Prostate gland (tissue), 2 donors: ENCODE measurements around the gene KRTAP2-4. TPM values are rescaled to one million over a fixed set of nuclear protein-coding genes. Genes with fewer than 3 reads are reported as not detected.
"Not testable (repeated sequence)": the region's sequence is repeated elsewhere in the genome, so short reads cannot be mapped to it uniquely, and the experiment has no call there.

ENCODE experiments used
- DNase-seq: peaks from one replicate; pipeline ENCODE4 v3.0.0-alpha.2; 2019; ENCODE audit warnings: low spot score
- H3K27ac ChIP-seq, 2 donors: fragments of 200-600 bp; sonication (generic); 2 replicates each; pipeline ENCODE4 v1.5.1; 2017 to 2019
- H3K27me3 ChIP-seq: fragments of 200-600 bp; sonication (generic); replicated peaks from 2 replicates; pipeline ENCODE4 v1.5.1; 2019; ENCODE audit not compliant: insufficient read depth
- H3K36me3 ChIP-seq, 2 donors: fragments of 200-600 bp; sonication (generic); 1 replicate in 1 of 2; 2 replicates in 1 of 2; pipeline versions ENCODE4 v1.5.1 to v1.8.1; 2017 to 2019
- H3K4me1 ChIP-seq: fragments of 200-600 bp; sonication (generic); replicated peaks from 2 replicates; pipeline ENCODE4 v1.5.1; 2019
- H3K4me3 ChIP-seq, 2 donors: fragments of 200-600 bp; sonication (generic); 2 replicates each; pipeline ENCODE4 v1.5.1; 2017 to 2019
- H3K9me3 ChIP-seq: fragments of 200-600 bp; sonication (generic); 2 replicates; pipeline ENCODE4 v1.5.1; 2017
- CTCF ChIP-seq, 4 experiments: fragments of 200-600 bp in 2 of 4; fragments of 450-650 bp in 2 of 4; sonication (generic) in 2 of 4; IDR thresholded peaks; 1 replicate in 3 of 4; 2 replicates in 1 of 4; pipeline ENCODE4 v1.5.1; 2016 to 2019; ENCODE audit warnings: antibody characterized with exemption in 4 of 4, mild to moderate bottlenecking in 2 of 4, moderate library complexity in 2 of 4
- POLR2A ChIP-seq: fragments of 450-650 bp; IDR thresholded peaks from one replicate; pipeline ENCODE4 v1.6.1; 2016; ENCODE audit warnings: antibody characterized with exemption, mild to moderate bottlenecking
- POLR2AphosphoS5 ChIP-seq: sonication (generic); formaldehyde crosslinking; IDR thresholded peaks from one replicate; pipeline ENCODE4 v1.6.1; 2017; ENCODE audit warnings: antibody characterized with exemption
- WGBS: methylation state at CpG from one replicate; pipeline ENCODE4 v1.1.5; 2018; 5-methylcytosine and 5-hydroxymethylcytosine counted together
- intact Hi-C: fragments of 100-400 bp; cut with DNase I; formaldehyde crosslinking; loops from one replicate; pipeline ENCODE4 v1.14.2; 2022
- total RNA-seq, 2 donors: library from RNA; depleted of rRNA; stranded (reverse); fragments of >200 nt; gene quantifications; one replicate each; pipeline ENCODE4 v1.1.0, GENCODE V29; 2016

The KRTAP2-4 gene
- total RNA-seq, 2 donors from 2014 or later, result not detected

DNA sequence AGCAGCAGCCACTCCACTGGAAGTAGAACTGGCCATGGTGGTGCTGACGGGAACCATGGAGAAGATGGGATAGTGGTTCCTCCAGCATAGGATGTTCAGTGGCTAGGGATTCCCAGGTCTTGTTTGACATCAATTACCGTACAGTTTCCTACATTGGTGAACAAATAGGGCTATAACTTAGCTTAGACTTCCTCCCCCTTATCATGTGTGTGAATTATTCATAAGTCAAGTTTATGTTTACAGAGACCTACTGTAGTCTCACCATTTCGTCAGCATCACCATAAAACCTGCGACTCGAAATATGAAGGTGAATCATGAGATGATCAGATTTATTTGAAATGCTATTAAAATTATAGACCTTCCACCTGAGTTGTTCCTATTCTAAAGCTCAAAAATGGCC, 6.9 kb downstream of the KRTAP2-4 start:
- H3K9me3 ChIP-seq, result no peaks in the 10 kb centered on the region
- intact Hi-C loops, result no loop called here
- no peaks in the 10 kb centered on the region for H3K27me3 ChIP-seq
- H3K4me3 ChIP-seq, result no peak overlapping the region
- H3K27ac ChIP-seq, result no peak overlapping the region
- no peak for DNase-seq
- H3K4me1 ChIP-seq, result no peaks in the 10 kb centered on the region
- no peaks in the 10 kb centered on the region for H3K36me3 ChIP-seq
- TF ChIP-seq CTCF (IDR thresholded peaks at IDR 0.05) (no peak), POLR2AphosphoS5 (no peak), POLR2A (no peak)
- 83% methylated on average over 5 of the region's 5 CpGs for WGBS

DNA sequence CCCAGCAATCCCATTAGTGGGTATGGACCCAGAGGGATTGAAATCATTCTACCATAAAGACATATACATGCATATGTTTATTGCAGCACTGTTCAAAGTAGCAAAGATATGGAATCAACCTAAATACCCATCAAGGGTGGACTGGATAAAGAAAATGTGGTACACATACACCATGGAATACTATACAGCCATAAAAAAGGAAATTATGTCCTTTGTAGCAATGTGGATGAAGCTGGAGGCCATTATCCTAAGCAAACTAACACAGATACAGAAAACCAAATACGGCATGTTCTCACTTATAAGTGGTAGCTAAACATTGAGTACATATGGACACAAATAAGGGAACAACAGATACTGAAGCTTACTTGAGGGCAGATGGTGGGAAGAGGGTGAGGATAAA, 8.1 kb downstream of the KRTAP2-4 start:
- TF ChIP-seq CTCF (IDR thresholded peaks at IDR 0.05) (no peak), POLR2AphosphoS5 (no peak), POLR2A (no peak)
- no peaks in the 10 kb centered on the region for H3K36me3 ChIP-seq
- no peak overlapping the region for H3K4me3 ChIP-seq
- no peak for DNase-seq
- H3K27me3 ChIP-seq, result no peaks in the 10 kb centered on the region
- no peaks in the 10 kb centered on the region for H3K9me3 ChIP-seq
- WGBS, result 97% methylated on average over 1 of the region's 1 CpG
- no peaks in the 10 kb centered on the region for H3K4me1 ChIP-seq
- H3K27ac ChIP-seq, result no peak overlapping the region
- intact Hi-C loops, result no loop called here

- H3K4me3 ChIP-seq, H3K36me3 ChIP-seq, H3K4me1 ChIP-seq, H3K27ac ChIP-seq, H3K9me3 ChIP-seq, H3K27me3 ChIP-seq, DNase-seq, intact Hi-C loops: not testable (repeated sequence)
- WGBS, result 75% methylated on average over 1 of the region's 6 CpGs
These were observed 10.5 kb downstream of the KRTAP2-4 start, which contains the start of gene KRTAP2-2 for GRCh38 chr17:41055130-41055529. Gene KRTAP2-2, minus strand, starts transcription at chr17:41055230. Its CDS starts 19 bp downstream, at chr17:41055211.

- H3K36me3 ChIP-seq, H3K4me1 ChIP-seq, DNase-seq, H3K9me3 ChIP-seq, H3K27me3 ChIP-seq, intact Hi-C loops, H3K4me3 ChIP-seq, H3K27ac ChIP-seq: not testable (repeated sequence)
- WGBS, result 81% methylated on average over 7 of the region's 9 CpGs
These were observed 11.1 kb downstream of the KRTAP2-4 start for GRCh38 chr17:41054556-41054955.

GRCh38 chr17:41054025-41054424, 11.7 kb downstream of the KRTAP2-4 start:
- no peaks in the 10 kb centered on the region for H3K36me3 ChIP-seq

More at GRCh38 chr17:41054025-41054424, 11.7 kb downstream of the KRTAP2-4 start:
- Histone ChIP-seq H3K27me3 (no peaks in the 10 kb centered on the region), H3K4me3 (no peak overlapping the region), H3K4me1 (no peaks in the 10 kb centered on the region), H3K9me3 (no peaks in the 10 kb centered on the region), H3K27ac (no peak overlapping the region)
- no peak for DNase-seq
- intact Hi-C loops, result no loop called here
- 81% methylated on average over 4 of the region's 4 CpGs for WGBS
- TF ChIP-seq POLR2A (no peak), CTCF (IDR thresholded peaks at IDR 0.05) (no peak), POLR2AphosphoS5 (no peak)
